Stomach (tissue), 4 donors: ENCODE results near the gene FTO.

Experiments used
- CTCF ChIP-seq, 7 experiments: fragments of 450-650 bp in 4 of 7; fragments of 200-600 bp in 3 of 7; sonication (generic) in 3 of 7; IDR thresholded peaks; one replicate each; pipeline ENCODE4 v1.5.1; 2016 to 2019; ENCODE audit warnings: antibody characterized with exemption in 7 of 7, control low read depth in 2 of 7, mild to moderate bottlenecking in 1 of 7
- POLR2A ChIP-seq, 4 donors: fragments of 450-650 bp; IDR thresholded peaks; one replicate each; pipeline ENCODE4 v1.6.1; 2016; ENCODE audit warnings: antibody characterized with exemption in 4 of 4, control low read depth in 2 of 4, mild to moderate bottlenecking in 1 of 4, moderate library complexity in 1 of 4

- TF ChIP-seq CTCF (IDR thresholded peaks at IDR 0.05), result no peak
- no peak for TF ChIP-seq POLR2A (IDR thresholded peaks at IDR 0.05)
These were observed 344.9 kb downstream of the FTO start for GRCh38 chr16:54048586-54049495.
